ENCODE measurements around the gene S100A4. TPM values are rescaled to one million over a fixed set of nuclear protein-coding genes. Genes with fewer than 3 reads are reported as not detected.
A peak's percentile ranks its signal among the peaks of the same experiment; 100 is the strongest.
"Not testable (repeated sequence)": the region's sequence is repeated elsewhere in the genome, so short reads cannot be mapped to it uniquely, and the experiment has no call there.

S100A4 gene
- total RNA-seq = 66.8 TPM

GRCh38 chr1:153545067-153546055 is at the start of gene S100A4:
S100A4 (minus strand) TSS chr1:153545806; CDS start chr1:153544794, 1,012 bp downstream.
- peak; percentile 95 for DNase-seq (ENCODE audit: low spot score)

- DNase-seq (ENCODE audit: low spot score) = no peak
Measured at GRCh38 chr1:153592748-153593147, 47.1 kb upstream of the S100A4 start.

- DNase-seq (ENCODE audit: low spot score) = no peak
Measured at GRCh38 chr1:153588482-153588881, 42.9 kb upstream of the S100A4 start.

- DNase-seq (ENCODE audit: low spot score) = not testable (repeated sequence)
Measured at GRCh38 chr1:153588033-153588432, 42.4 kb upstream of the S100A4 start.

DNA sequence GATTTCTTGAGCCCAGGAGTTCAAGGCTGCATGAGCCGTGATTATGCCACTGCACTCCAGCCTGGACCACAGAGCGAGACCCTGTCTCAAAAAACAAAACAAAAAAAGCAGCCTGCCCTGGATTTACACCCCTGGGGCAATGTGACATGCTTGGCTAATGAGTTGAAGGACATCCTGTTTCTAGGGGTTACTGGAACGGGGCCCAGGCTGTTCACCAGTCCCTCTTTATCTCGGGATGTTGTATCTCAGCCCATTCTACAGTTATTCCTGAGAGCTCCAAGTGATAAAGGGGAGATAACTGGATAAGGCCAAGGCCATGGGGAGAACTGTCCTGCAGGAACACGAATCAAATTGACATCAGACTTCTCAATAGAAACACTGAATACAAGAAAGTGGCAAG is 41.7 kb upstream of the S100A4 start:
- DNase-seq (ENCODE audit: low spot score) = no peak

DNA sequence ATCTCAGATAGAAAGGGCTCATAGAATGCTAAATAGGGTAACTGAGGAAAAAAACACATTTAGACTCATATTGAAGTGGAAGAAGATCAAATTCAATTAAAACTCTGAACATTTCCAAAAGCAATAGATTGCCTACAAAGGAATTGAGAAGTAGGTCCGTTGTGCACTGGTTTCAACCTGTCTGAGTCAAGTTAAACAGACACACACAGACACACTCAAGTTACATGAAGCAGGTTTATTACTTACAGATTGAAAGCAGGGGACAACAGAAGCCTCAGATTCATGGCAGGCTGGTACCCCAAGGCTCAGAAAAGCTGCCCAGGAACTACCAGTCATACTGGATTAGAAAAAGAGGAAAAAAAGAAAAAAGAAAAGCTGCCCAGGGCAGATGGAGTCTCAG is 40.7 kb upstream of the S100A4 start:
- DNase-seq (ENCODE audit: low spot score) = no peak

DNA sequence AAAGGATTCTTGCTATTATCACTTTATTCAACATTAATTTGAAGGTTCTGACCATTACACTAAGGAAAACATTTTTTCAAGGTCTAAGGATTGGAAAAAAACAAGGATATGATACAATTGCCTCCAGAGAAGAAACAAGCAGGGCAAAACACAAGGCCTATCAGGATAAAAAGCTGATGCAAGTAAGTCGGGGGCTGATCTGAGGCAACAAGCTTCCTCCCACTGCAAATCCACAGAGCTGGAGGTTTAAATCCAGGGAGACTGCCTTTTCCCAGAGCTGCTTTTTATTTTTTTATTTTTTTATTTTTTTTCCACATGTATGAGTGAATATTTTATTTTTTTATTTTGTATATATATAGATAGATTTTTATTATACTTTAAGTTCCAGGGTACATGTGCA is 39.4 kb upstream of the S100A4 start:
- DNase-seq (ENCODE audit: low spot score) = no peak

GRCh38 chr1:153583976-153584375 is 38.4 kb upstream of the S100A4 start:
- DNase-seq (ENCODE audit: low spot score) = no peak

GRCh38 chr1:153583514-153583913 is 37.9 kb upstream of the S100A4 start:
- DNase-seq (ENCODE audit: low spot score) = not testable (repeated sequence)

DNA sequence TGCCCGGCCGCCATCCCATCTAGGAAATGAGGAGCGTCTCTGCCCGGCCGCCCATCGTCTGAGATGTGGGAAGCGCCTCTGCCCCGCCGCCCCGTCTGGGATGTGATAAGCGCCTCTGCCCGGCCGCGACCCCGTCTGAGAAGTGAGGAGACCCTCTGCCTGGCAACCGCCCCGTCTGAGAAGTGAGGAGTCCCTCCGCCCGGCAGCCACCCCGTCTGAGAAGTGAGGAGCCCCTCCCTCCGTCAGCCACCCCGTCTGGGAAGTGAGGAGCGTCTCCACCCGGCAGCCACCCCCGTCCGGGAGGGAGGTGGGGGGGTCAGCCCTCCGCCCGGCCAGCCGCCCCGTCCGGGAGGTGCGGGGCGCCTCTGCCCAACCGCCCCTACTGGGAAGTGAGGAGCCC is 37.2 kb upstream of the S100A4 start:
- not testable (repeated sequence) for DNase-seq (ENCODE audit: low spot score)

- no peak for DNase-seq (ENCODE audit: low spot score)
Measured at GRCh38 chr1:153578936-153579335, 33.3 kb upstream of the S100A4 start.

DNA sequence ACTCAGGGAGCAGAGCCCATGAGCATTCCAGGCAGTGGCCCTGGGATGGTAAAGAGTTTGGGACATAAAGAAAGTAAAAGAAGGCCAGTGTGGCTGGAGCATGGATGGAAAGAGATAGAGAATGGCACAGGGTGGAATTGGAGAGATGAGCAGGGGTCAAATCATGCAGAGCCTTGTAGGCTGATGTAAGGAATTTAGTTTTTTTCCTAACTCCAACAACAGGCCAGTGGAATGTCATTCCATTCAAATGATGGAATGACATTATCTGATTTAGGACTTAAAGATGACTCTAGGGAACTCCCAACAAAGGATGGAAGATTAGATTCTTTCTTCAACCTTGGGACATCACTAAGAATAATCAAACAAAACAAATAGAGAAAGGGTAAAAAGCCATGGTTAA is 32.9 kb upstream of the S100A4 start:
- DNase-seq (ENCODE audit: low spot score) = no peak

GRCh38 chr1:153577624-153578051 is 32.0 kb upstream of the S100A4 start:
- DNase-seq (ENCODE audit: low spot score) = no peak

- no peak for DNase-seq (ENCODE audit: low spot score)
Measured at GRCh38 chr1:153577138-153577537, 31.5 kb upstream of the S100A4 start.

DNA sequence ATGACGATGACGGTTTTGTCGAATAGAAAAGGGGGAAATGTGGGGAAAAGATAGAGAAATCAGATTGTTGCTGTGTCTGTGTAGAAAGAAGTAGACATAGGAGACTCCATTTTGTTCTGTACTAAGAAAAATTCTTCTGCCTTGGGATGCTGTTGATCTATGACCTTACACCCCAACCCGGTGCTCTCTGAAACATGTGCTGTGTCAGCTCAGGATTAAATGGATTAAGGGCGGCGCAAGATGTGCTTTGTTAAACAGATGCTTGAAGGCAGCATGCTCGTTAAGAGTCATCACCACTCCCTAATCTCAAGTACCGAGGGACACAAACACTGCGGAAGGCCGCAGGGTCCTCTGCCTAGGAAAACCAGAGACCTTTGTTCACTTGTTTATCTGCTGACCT is 29.9 kb upstream of the S100A4 start:
- not testable (repeated sequence) for DNase-seq (ENCODE audit: low spot score)

DNA sequence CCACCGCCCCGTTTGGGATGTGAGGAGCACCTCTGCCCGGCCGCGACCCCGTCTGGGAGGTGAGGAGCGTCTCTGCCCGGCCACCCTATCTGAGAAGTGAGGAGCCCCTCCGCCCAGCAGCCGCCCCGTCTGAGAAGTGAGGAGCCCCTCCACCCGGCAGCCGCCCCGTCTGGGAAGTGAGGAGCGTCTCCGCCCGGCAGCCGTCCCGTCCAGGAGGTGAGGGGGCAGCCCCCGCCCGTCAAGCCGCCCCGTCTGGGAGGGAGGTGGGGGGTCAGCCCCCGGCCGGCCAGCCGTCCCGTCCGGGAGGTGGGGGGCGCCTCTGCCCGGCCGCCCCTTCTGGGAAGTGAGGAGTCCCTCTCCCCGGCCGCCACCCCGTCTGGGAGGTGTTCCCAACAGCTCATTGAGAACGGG is 29.5 kb upstream of the S100A4 start:
- not testable (repeated sequence) for DNase-seq (ENCODE audit: low spot score)

GRCh38 chr1:153573351-153573750 is 27.7 kb upstream of the S100A4 start:
- no peak for DNase-seq (ENCODE audit: low spot score)

GRCh38 chr1:153572569-153573015 is 27.0 kb upstream of the S100A4 start:
- peak; percentile 87 for DNase-seq (ENCODE audit: low spot score)

DNA sequence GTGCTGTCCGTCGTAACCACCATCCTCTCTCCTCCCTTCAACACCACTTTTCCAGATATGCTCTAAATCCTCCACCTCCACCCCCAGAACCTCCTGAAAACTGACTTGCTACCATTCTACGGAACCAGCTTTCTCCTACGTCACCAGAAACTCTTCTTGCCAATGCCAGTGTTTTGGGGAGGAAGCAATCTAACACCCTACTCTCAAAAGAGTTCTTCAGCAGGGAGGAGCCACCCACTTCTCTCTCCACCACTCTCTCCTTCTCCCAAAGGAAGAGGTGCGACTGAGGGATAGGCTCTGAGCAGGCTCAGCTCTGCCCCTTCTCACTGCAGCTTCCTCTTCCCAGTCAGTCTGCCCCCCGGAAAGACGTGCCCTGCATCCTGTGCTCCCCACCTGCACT is 26.1 kb upstream of the S100A4 start:
- DNase-seq (ENCODE audit: low spot score) = no peak

DNA sequence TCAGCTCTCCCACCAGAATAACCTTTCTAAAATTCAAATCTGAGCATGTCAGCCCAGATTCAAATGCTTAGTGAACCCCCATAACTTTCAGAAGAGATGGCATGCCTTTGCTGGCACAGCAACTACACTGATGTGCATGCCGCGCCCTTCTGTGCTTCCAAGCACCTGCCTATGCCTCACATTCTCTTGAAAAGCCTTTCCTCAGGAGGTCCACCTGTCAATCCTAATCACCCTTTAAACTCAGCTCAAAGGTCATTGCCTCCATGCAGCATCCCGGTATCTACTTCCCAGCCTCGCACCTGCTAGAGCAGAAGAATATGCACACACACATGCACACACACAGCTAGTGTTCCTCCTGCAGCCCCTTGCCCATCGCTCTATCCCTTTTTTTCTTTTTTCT is 25.3 kb upstream of the S100A4 start:
- DNase-seq (ENCODE audit: low spot score) = no peak

- no peak for DNase-seq (ENCODE audit: low spot score)
Measured at GRCh38 chr1:153569465-153569864, 23.9 kb upstream of the S100A4 start.

- peak; percentile 89 for DNase-seq (ENCODE audit: low spot score)
Measured at GRCh38 chr1:153568367-153569099, 22.9 kb upstream of the S100A4 start.
